ENCODE measurements around the gene EFNA2. TPM values are rescaled to one million over a fixed set of nuclear protein-coding genes. Genes with fewer than 3 reads are reported as not detected.
A peak's percentile ranks its signal among the peaks of the same experiment; 100 is the strongest.

The EFNA2 gene
- total RNA-seq, 2 experiments from 2014 or later: not detected

DNA sequence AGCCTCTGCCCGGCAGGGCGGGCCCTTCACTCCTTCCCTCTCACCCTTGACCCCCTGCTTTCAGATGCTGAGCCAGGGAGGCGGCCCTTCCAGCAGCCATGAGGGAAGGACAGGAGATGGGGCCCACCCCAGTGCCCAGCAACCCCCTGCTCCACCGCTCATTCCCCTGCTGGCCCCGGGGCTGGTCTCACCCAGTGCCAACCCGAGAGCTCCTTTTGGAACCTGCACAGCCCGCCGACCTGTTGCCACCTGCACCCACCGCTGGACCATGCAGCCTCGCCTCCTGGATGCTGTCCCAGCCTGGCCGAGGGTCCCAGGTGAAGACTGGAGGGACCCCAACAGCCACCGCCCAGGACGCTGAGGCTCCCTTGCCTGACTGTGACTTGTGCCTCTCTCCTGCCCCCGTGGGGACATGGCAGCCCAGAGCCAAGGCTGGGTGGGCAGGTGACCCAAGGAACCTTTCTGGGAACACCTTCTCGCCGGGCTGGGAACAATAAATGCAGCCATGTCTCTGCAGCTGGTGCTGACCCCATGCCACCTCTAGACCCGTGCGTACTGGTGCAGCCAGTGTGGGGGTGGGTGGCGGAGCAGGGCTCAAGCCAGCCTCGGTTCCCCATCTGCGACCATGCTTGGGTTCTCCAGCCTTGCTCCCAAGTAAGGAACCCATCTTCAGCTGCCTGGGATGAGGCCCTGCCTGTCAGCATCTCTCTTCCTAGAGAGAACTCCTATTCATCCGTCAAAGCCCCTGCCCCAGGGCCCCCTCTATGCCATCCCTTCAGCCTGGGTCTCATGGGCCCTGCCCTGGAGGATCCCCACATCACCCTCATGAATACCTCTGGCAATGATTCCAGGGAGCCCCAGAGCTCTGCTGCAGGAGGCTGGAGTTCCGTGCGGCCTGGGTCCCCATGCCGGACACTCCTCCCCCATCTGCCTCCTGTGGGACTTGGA is 6.7 kb upstream of the EFNA2 start:
- intact Hi-C loops (cut with DNase I, micrococcal nuclease): loop anchor here (1.0 to 5.0 kb wide), 5 partner anchors 78 to 234 kb away; partner anchors contain the start of genes NDUFS7 (in 2 of the 2), ADAMTSL5 (in 1 of the 2) and DAZAP1 (in 1 of the 2)
- Mint-ChIP-seq H3K27ac (no peak overlapping the region), H3K4me3 (no peak overlapping the region), H3K36me3 (ENCODE audit: low read depth) (peaks cover 31% of the 10 kb centered on the region), H3K4me1 (peaks cover 21% of the 10 kb centered on the region), H3K27me3 (peaks cover 2% of the 10 kb centered on the region), H3K9me3 (ENCODE audit: low read depth) (no peaks in the 10 kb centered on the region)
- ChIA-PET CTCF (interaction anchor here (0.6 to 1.5 kb wide), 10 partner anchors 12 to 855 kb away, joined by 3 to 5 read pairs (median 3); no protein-coding TSS in a partner anchor), POLR2A (interaction anchor here (0.6 to 1.6 kb wide), 2 partner anchors 10 to 93 kb away, joined by 7 to 8 read pairs; partner anchors contain the start of gene CIRBP)
- DNase-seq (no peak), ATAC-seq (no peak)

DNA sequence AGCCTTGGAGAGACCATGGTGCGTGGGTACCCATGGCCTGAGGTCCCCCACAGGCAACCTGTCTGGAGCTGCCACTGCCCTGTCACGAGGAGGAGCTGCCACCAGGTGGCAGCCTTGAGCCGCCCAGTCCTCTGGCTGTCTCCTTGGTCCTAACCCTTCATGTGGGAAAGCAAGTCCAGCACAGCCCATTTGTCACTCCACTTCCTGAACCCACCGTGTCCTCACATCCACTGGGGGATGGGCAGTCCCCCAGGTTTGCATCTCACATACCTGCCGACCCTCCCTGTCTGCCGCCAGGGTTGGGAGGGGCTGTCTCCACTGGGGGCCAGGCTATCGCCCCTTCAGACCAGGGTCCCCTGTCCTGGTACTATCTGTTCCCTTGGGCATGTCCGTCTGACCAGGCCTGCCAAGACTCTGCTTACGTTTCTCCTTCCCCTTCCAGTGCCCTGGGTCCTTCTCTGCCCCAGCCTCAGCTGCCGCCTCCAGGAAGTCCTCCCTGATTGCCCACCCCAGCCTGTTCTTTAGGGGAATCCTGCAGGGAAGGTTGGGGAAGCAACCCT is 5.8 kb upstream of the EFNA2 start:
- H3K9me3 Mint-ChIP-seq (ENCODE audit: low read depth): no peaks in the 10 kb centered on the region
- ATAC-seq (peak; percentile 21), DNase-seq (peak; percentile 89)
- no peak overlapping the region for H3K4me3 Mint-ChIP-seq
- H3K27me3 Mint-ChIP-seq: peaks cover 10% of the 10 kb centered on the region
- intact Hi-C loops (cut with DNase I, micrococcal nuclease): loop anchor here (1.0 to 5.0 kb wide), 5 partner anchors 77 to 233 kb away; partner anchors contain the start of genes NDUFS7 (in 2 of the 2), ADAMTSL5 (in 1 of the 2) and DAZAP1 (in 1 of the 2)
- ChIA-PET CTCF (interaction anchor here (0.6 to 1.5 kb wide), 10 partner anchors 11 to 854 kb away, joined by 3 to 5 read pairs (median 3); no protein-coding TSS in a partner anchor), POLR2A (interaction anchor here (0.6 to 1.6 kb wide), 3 partner anchors 11 to 92 kb away, joined by 3 to 8 read pairs (median 7); partner anchors contain the start of gene CIRBP)
- H3K36me3 Mint-ChIP-seq (ENCODE audit: low read depth): peaks cover 25% of the 10 kb centered on the region
- H3K4me1 Mint-ChIP-seq: peaks cover 17% of the 10 kb centered on the region
- H3K27ac Mint-ChIP-seq: no peak overlapping the region

DNA sequence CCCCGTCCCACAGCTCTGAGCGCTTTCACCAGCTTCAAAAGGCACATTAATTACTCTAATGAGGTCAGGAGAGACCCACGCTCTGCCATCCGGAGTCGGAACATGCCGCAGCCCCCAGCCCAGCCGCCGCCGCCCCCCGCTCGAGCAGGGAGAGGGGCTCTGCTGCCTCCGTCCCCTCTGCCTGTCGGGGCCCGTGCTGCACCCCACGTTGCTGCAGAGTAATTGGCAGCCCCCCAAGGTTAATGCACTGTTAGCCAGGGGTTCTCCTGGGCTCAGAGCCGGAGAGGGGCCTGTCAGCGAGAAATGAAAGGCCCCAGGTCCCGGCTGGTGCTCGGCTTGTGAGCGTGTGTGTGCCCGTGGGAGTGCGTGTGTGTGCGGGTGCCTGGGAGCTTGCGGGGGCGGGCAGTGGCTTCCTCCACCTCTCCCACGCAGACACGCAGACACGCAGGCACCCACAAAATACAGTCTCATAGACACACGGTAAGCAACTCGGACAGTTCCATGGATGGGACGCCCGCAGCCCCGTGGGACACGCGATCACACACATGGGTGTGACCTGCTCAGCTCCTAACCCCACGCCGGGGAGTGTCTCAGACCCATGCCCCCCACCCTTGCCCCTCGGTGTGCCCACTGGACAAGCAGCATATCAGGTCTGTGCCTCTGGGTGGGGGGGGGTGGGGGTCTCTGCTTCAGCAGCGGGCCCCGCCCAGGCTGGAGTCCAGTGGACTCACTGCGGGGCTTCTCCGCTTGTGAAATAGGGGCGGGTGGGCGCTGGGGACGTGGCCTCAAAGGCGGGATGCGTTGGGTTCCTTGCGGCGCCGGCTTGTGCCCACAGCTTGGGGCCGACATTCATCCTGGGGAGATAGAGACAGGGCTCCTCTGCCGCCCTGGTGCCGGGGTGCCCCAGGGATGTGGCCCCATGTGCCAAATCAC is 4.8 kb upstream of the EFNA2 start:
- ATAC-seq (no peak), DNase-seq (no peak)
- POLR2A ChIA-PET: no interaction called here
- Mint-ChIP-seq H3K36me3 (ENCODE audit: low read depth) (peaks cover 25% of the 10 kb centered on the region), H3K4me1 (peaks cover 17% of the 10 kb centered on the region), H3K27me3 (peaks cover 14% of the 10 kb centered on the region), H3K9me3 (ENCODE audit: low read depth) (no peaks in the 10 kb centered on the region), H3K4me3 (no peak overlapping the region), H3K27ac (no peak overlapping the region)
- CTCF ChIA-PET: interaction anchor here (1.4 to 1.5 kb wide), 2 partner anchors 10 to 75 kb away, joined by 3 to 5 read pairs; no protein-coding TSS in a partner anchor
- intact Hi-C loops (cut with DNase I, micrococcal nuclease): no loop called here

DNA sequence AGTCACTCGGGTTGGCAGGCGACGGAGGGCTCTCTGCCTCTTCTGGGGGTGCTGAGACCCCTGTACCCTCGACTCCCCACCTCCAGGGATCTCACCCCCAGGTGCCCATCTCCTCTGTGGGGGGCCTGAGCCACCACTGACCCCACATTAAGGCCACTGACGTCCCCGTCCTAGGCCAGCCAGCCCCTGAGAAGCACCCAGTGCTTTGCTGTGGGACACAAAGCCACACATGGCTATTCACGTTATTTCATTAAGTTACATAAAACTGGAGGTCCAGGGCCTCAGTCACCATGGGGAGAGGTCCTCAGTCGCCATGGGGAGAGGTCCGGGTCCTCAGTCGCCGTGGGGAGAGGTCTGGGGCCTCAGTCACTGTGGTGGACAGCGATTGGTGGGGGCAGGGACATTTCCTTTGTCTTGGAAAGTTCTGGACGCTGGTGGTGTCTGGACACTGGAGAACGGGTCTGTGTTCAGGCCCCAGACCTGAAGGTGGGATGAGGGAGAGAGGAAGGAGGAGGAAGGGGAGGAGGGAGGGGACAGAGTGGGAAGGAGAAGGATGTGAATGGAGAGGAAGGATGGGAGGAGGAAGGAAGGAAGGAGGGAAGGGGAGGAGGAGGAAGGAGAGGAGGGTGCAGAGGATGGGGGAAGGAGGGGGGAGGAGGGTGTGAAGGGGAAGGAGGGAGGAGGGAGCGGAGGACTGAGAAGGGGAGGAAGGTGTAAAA is 3.9 kb upstream of the EFNA2 start:
- Mint-ChIP-seq H3K9me3 (ENCODE audit: low read depth) (no peaks in the 10 kb centered on the region), H3K27ac (no peak overlapping the region), H3K4me3 (peak overlapping the region; percentile 30), H3K36me3 (ENCODE audit: low read depth) (peaks cover 22% of the 10 kb centered on the region), H3K27me3 (peaks cover 17% of the 10 kb centered on the region), H3K4me1 (peaks cover 16% of the 10 kb centered on the region)
- POLR2A ChIA-PET: no interaction called here
- CTCF ChIA-PET: no interaction called here
- DNase-seq: no peak
- intact Hi-C loops (cut with DNase I, micrococcal nuclease): no loop called here
- no peak for ATAC-seq

DNA sequence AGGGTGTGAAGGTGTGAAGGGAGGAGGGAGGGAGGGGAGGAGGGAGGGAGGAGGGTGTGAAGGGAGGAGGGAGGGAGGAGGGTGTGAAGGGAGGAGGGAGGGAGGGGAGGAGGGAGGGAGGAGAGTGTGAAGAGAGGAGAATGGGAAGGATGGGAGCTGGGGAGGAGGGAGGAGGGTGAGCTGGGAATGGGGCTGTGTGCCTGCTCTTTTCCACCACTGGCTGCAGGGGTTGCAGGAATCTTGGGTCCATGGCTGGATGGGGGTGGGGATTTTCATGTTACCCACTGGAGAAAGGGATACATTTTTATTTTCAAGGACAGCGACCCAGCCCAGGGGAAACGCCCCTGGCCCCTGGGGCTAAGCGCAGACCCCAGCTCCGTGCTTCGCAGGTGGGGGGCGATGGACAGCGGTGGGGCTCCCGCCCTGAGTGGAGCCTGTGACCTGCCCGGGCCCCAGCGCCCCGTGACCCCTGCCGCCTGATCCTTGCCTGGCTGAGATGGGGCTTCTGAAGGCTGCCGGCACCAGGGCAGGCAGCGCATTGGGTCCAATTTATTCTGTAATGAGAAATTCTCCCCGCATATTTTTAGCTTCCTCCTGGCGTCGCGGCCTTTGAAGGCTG is 3.0 kb upstream of the EFNA2 start:
- intact Hi-C loops (cut with DNase I, micrococcal nuclease): no loop called here
- Mint-ChIP-seq H3K4me3 (no peak overlapping the region), H3K27ac (no peak overlapping the region), H3K4me1 (peaks cover 13% of the 10 kb centered on the region), H3K9me3 (ENCODE audit: low read depth) (no peaks in the 10 kb centered on the region), H3K36me3 (ENCODE audit: low read depth) (peaks cover 18% of the 10 kb centered on the region), H3K27me3 (peaks cover 17% of the 10 kb centered on the region)
- ChIA-PET POLR2A (no interaction called here), CTCF (no interaction called here)
- ATAC-seq (no peak), DNase-seq (no peak)

DNA sequence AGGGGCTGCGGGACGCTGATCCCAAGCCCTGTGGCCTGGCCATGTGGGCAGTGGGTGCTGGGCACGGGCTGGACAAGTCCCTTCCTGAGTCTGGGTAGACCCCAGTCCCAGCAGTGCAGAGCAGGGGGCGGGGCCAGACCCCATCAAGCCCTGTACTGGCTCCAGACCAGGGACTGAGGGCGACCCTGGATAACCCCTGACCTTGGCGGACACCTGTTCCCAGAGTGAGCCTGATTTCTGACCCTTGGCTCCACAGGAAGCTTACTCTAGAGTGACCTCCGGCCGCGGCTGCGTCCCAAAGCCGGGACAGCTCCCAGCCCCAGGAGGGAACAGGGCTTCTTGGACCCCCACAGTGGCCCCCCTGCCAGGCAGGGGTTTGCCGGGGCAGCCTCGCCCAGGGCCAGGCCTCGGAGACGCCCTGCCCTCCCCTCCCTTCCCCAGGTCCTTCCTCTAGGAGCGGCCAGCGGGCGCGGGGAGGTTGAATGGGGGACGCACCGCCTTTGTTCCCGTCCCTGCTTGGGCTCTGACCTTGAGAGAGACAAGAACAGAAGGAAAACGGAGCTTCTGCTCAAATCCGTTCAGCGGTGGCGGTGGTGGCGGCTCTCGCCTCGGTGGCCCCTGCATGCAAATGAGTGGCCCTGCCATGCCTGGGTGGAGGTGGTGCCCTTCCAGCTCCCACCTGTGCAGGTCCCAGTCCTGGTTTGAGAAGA is 2.3 kb upstream of the EFNA2 start:
- Mint-ChIP-seq H3K27me3 (peaks cover 17% of the 10 kb centered on the region), H3K9me3 (ENCODE audit: low read depth) (no peaks in the 10 kb centered on the region), H3K4me1 (peaks cover 8% of the 10 kb centered on the region), H3K27ac (no peak overlapping the region), H3K36me3 (ENCODE audit: low read depth) (peaks cover 13% of the 10 kb centered on the region), H3K4me3 (no peak overlapping the region)
- intact Hi-C loops (cut with DNase I, micrococcal nuclease): no loop called here
- DNase-seq (no peak), ATAC-seq (no peak)
- CTCF ChIA-PET: no interaction called here
- POLR2A ChIA-PET: no interaction called here

DNA sequence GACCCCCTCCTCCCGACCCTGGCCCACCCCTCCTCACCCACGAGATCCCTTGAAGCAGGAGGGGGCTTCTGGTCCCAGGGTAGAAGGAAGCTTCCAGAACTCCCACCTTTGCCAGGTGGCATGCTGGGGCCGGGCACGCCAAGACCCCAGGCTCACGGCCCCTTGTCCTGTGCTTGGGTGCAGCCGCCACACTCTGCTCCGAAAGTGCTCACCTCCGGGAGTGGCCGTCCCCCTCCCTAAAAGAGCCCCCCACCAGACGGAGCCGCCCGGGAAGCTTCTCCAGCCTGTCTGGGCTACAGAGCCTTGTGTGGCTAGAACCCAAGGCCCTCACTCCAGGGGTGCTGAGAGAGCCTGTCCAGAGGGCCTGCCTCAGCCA is 1.8 kb upstream of the EFNA2 start:
- Mint-ChIP-seq H3K9me3 (ENCODE audit: low read depth) (no peaks in the 10 kb centered on the region), H3K36me3 (ENCODE audit: low read depth) (peaks cover 10% of the 10 kb centered on the region), H3K27me3 (peaks cover 17% of the 10 kb centered on the region), H3K27ac (no peak overlapping the region), H3K4me3 (no peak overlapping the region), H3K4me1 (peaks cover 8% of the 10 kb centered on the region)
- ATAC-seq: no peak
- CTCF ChIA-PET: no interaction called here
- intact Hi-C loops (cut with DNase I, micrococcal nuclease): no loop called here
- no peak for DNase-seq
- POLR2A ChIA-PET: no interaction called here

DNA sequence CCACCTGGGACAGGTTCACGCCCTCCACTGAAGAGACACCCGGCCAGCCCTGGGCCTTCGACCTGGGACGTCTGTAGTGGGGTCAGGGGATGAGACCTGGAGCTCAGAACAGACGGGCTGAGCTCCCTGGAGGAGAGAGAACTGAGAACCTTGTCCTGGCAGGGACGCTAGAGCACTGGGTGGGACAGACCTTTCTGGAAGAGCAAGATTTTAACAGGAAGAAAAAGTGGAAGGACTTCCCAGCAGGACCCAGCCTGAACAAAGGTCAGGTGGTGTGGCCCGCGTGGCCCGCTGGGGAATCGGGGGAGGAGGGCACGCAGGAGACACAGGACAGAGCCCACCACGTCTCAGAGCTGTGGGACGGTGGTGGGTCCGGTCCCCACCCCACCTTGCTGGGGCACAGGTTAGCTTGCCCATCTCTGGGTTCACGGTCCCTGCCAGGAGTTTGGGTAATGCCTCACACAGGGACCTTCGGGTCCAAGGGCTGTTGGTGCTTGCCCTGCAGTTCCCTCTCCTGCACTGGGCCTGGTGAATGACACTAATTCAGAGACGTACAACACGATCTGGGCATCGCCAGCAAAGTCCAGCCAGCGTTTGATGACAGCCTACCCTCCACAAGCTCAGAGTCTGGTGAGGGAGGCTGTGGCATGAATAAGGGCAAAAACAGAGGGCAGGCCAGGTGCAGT is 1.2 kb upstream of the EFNA2 start:
- H3K4me3 Mint-ChIP-seq: peak overlapping the region; percentile 18

DNA sequence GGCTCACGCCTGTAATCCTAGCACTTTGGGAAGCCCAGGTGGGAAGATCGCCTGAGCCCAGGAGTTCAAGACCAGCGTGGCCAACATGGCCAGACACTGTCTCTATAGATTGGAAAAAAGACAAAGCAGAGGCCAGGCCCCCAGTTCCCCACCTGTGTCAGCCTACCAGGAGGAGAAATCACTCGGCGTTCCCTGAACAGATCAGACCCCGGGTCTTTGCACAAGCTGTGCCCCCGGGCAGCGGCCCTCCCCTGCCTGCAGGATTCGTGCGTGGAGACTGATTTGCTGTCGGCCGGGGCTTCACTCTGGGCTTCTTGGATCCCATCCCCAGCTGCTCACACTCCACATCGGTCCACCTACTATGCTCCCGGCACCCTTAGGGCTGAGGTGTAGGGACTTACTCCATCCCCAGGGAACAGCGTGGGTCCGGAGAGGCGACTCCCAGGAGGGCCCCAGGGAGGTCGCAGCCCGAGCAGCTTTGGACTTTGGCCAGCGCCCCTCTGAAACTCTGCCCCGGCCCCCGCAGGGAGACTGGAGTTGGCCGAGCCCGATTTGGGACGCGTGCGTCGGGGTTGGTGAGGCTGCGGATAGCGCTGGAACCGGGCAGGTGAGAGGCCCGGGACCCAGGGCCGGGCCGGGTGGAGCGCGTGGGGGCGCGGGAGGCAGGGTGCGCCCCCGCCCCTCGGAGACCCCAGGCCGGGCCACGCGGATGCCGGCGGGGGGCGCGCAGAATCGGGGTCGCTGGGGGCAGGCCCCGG is 515 bp upstream of the EFNA2 start:
- Mint-ChIP-seq H3K4me1 (peaks cover 2% of the 10 kb centered on the region), H3K4me3 (peak overlapping the region; percentile 18)
- CTCF ChIA-PET: interaction anchor here (0.7 kb wide), 1 partner anchor 74 kb away, joined by 3 read pairs; no protein-coding TSS in a partner anchor

More for the DNA sequence above, 1.2 kb upstream of the EFNA2 start:
- Mint-ChIP-seq H3K27me3 (peaks cover 17% of the 10 kb centered on the region), H3K4me1 (peaks cover 8% of the 10 kb centered on the region), H3K9me3 (ENCODE audit: low read depth) (no peaks in the 10 kb centered on the region), H3K27ac (no peak overlapping the region), H3K36me3 (ENCODE audit: low read depth) (peaks cover 10% of the 10 kb centered on the region)
- ChIA-PET CTCF (interaction anchor here (0.7 kb wide), 1 partner anchor 73 kb away, joined by 3 read pairs; no protein-coding TSS in a partner anchor), POLR2A (no interaction called here)
- DNase-seq: no peak
- no peak for ATAC-seq
- intact Hi-C loops (cut with DNase I, micrococcal nuclease): no loop called here

More for the DNA sequence above, 515 bp upstream of the EFNA2 start:
- no peak for DNase-seq
- H3K27me3 Mint-ChIP-seq: peaks cover 17% of the 10 kb centered on the region
- intact Hi-C loops (cut with DNase I, micrococcal nuclease): no loop called here
- peaks cover 4% of the 10 kb centered on the region for H3K36me3 Mint-ChIP-seq (ENCODE audit: low read depth)
- POLR2A ChIA-PET: no interaction called here
- H3K9me3 Mint-ChIP-seq (ENCODE audit: low read depth): no peaks in the 10 kb centered on the region
- H3K27ac Mint-ChIP-seq: no peak overlapping the region
- no peak for ATAC-seq
